HepG2 (cell line): ENCODE results near the gene ATOH8.

Experiments
- CAMTA2 ChIP-seq: sonication (generic); formaldehyde crosslinking; IDR thresholded peaks from 2 replicates; pipeline ENCODE4 v1.4.0; 2020; ENCODE audit warnings: mild to moderate bottlenecking, missing genetic modification reagents, borderline replicate concordance
- CBX5 ChIP-seq: sonication (generic); formaldehyde crosslinking; IDR thresholded peaks from 2 replicates; pipeline ENCODE4 v1.4.0; 2020; ENCODE audit warnings: missing genetic modification reagents, borderline replicate concordance
- CTCF ChIP-seq: sonication (generic); formaldehyde crosslinking; IDR thresholded peaks from 2 replicates; pipeline ENCODE4 v1.5.0; 2020; ENCODE audit warnings: mild to moderate bottlenecking, missing genetic modification reagents, moderate library complexity
- HNRNPK ChIP-seq: fragments of 200-400 bp; formaldehyde crosslinking; IDR thresholded peaks from 2 replicates; pipeline ENCODE4 v1.6.1; 2018; ENCODE audit warnings: low read length, low read depth, moderate library complexity, mild to moderate bottlenecking; ENCODE audit not compliant: poor library complexity, severe bottlenecking
- MAX ChIP-seq: IDR thresholded peaks from 2 replicates; pipeline ENCODE4 v1.6.1; 2012; ENCODE audit warnings: inconsistent platforms
- SMAD1 ChIP-seq: sonication (generic); formaldehyde crosslinking; IDR thresholded peaks from 2 replicates; pipeline ENCODE4 v1.4.0; 2020; ENCODE audit warnings: missing genetic modification reagents, low read depth, mild to moderate bottlenecking, borderline replicate concordance
- TFDP1 ChIP-seq: IDR thresholded peaks from 2 replicates; pipeline ENCODE4 v1.6.1; 2016; ENCODE audit warnings: missing compliant biosample characterization, missing genetic modification reagents, borderline replicate concordance
- ZBED4 ChIP-seq: sonication (generic); formaldehyde crosslinking; IDR thresholded peaks from 2 replicates; pipeline ENCODE4 v1.4.0; 2020; ENCODE audit warnings: missing genetic modification reagents, borderline replicate concordance
- ZBTB43 ChIP-seq: sonication (generic); formaldehyde crosslinking; conservative IDR thresholded peaks from 2 replicates; pipeline ENCODE4 v1.4.0; 2020; ENCODE audit warnings: missing genetic modification reagents
- ZNF503 ChIP-seq: sonication (generic); formaldehyde crosslinking; IDR thresholded peaks from 2 replicates; pipeline ENCODE4 v1.4.0; 2020; ENCODE audit warnings: missing genetic modification reagents

- no peak for TF ChIP-seq ZBTB43 (CRISPR knock-in tag)
- no peak for TF ChIP-seq ZNF503 (CRISPR knock-in tag)
- no peak for TF ChIP-seq TFDP1
- no peak for TF ChIP-seq CTCF (CRISPR knock-in tag)
- no peak for TF ChIP-seq ZBED4 (CRISPR knock-in tag)
- no peak for TF ChIP-seq CAMTA2 (CRISPR knock-in tag)
- TF ChIP-seq CBX5 = no peak
- no peak for TF ChIP-seq SMAD1 (CRISPR knock-in tag)
- no peak for TF ChIP-seq HNRNPK
- no peak for TF ChIP-seq MAX
Observed at GRCh38 chr2:85772841-85773491, 19.2 kb downstream of the ATOH8 start.
